Caco-2 (cell line): Measurements from ENCODE around the gene POLD4. TPM values are rescaled to one million over a fixed set of nuclear protein-coding genes. Genes with fewer than 3 reads are reported as not detected.

Source experiments
- BruUV-seq: library from RNA; stranded (reverse); fragments of 400-500 nt; replicated peaks from 2 replicates; lab custom pipeline; 2021; lab: Mats Ljungman, UMichigan
- CTCF ChIA-PET: fragments of 300-600 bp; sonication (Branson Sonifier 250); formaldehyde crosslinking; loops from one replicate; lab custom pipeline; 2022; ENCODE audit warnings: antibody characterized with exemption; lab: Charles Lee
- POLR2A ChIA-PET: fragments of 300-600 bp; sonication (Branson Sonifier 250); formaldehyde crosslinking; loops from one replicate; lab custom pipeline; 2022; ENCODE audit warnings: antibody characterized with exemption; lab: Charles Lee
- DNase-seq, 2 experiments: peaks; one replicate each; pipeline versions ENCODE4 v3.0.0 to v3.0.0-alpha.2; 2020 to 2022
- H3K27me3 ChIP-seq: replicated peaks from 2 replicates; pipeline ENCODE4 v1.6.0; 2011; ENCODE audit warnings: low read length; ENCODE audit not compliant: control insufficient read depth, insufficient read depth
- H3K36me3 ChIP-seq: 2 replicates; pipeline ENCODE4 v1.5.1; 2011; ENCODE audit warnings: low read length; ENCODE audit not compliant: control insufficient read depth, insufficient read depth
- H3K4me1 ChIP-seq: fragments of 250-450 bp; sonication (Bioruptor Pico); 2 replicates; pipeline ENCODE4 v1.5.1; 2020; ENCODE audit warnings: mild to moderate bottlenecking
- H3K4me3 ChIP-seq: 2 replicates; pipeline ENCODE4 v1.5.1; 2011; ENCODE audit warnings: low read depth, mild to moderate bottlenecking, control low read depth, low read length
- H3K9me3 ChIP-seq: fragments of 250-450 bp; sonication (Bioruptor Pico); 2 replicates; pipeline ENCODE4 v1.5.1; 2020; ENCODE audit warnings: mild to moderate bottlenecking, moderate library complexity
- H3K27ac Mint-ChIP-seq: one replicate; pipeline ENCODE4 v1.8.0; 2022; ENCODE audit warnings: mixed read lengths; ENCODE audit not compliant: unreplicated experiment
- H3K27me3 Mint-ChIP-seq: one replicate; pipeline ENCODE4 v1.8.0; 2022; ENCODE audit warnings: mixed read lengths; ENCODE audit not compliant: insufficient read depth, unreplicated experiment
- H3K36me3 Mint-ChIP-seq: one replicate; pipeline ENCODE4 v1.8.0; 2022; ENCODE audit warnings: mild to moderate bottlenecking, mixed read lengths; ENCODE audit not compliant: insufficient read depth, unreplicated experiment
- H3K4me1 Mint-ChIP-seq: one replicate; pipeline ENCODE4 v1.8.0; 2022; ENCODE audit warnings: low read depth, mixed read lengths; ENCODE audit not compliant: unreplicated experiment
- H3K4me3 Mint-ChIP-seq: one replicate; pipeline ENCODE4 v1.8.0; 2022; ENCODE audit warnings: mild to moderate bottlenecking, moderate library complexity, mixed read lengths; ENCODE audit not compliant: unreplicated experiment
- H3K9me3 Mint-ChIP-seq: one replicate; pipeline ENCODE4 v1.8.0; 2022; ENCODE audit warnings: mixed read lengths; ENCODE audit not compliant: unreplicated experiment
- CTCF ChIP-seq, 2 experiments: fragments of 200-600 bp in 1 of 2; IDR thresholded peaks; 1 replicate in 1 of 2; 2 replicates in 1 of 2; pipeline versions ENCODE4 v1.5.1 to v1.8.0; 2011 to 2022; ENCODE audit warnings: antibody characterized with exemption in 1 of 2, control low read depth in 1 of 2, inconsistent platforms in 1 of 2, low read depth in 1 of 2, low read length in 1 of 2, mild to moderate bottlenecking in 1 of 2, moderate library complexity in 1 of 2; ENCODE audit not compliant: insufficient read depth in 1 of 2, severe bottlenecking in 1 of 2, unreplicated experiment in 1 of 2
- intact Hi-C: fragments of 100-400 bp; cut with micrococcal nuclease; formaldehyde crosslinking; loops from one replicate; pipeline ENCODE4 v1.10.0; 2022; ENCODE audit not compliant: unreplicated experiment
- total RNA-seq: library from RNA; stranded (reverse); gene quantifications from 2 replicates; pipeline ENCODE4 v1.2.3, GENCODE V29; 2022

POLD4 gene
- total RNA-seq, 1 experiment from 2014 or later: 29.8 TPM

DNA sequence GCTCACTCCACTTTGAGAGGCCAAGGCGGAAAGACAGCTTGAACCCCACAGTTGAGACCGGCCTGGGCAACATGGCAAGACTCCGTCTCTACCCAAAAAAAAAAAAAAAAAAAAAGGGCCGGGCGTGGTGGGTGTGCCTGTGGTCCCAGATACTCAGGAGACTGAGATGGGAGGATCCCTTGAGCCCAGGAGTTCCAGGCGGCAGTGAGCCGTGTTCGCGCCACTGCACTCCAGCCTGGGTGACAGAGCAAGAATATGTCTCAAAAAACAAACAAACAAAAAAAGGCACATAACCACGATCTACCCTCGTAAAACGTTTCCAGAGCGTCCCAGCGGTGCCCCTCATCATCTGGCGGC is 37.6 kb upstream of the POLD4 start:
- Mint-ChIP-seq H3K27me3 (no peaks in the 10 kb centered on the region), H3K4me1 (peaks cover 18% of the 10 kb centered on the region), H3K9me3 (no peaks in the 10 kb centered on the region), H3K36me3 (peaks cover 60% of the 10 kb centered on the region), H3K4me3 (peak overlapping the region; percentile 76), H3K27ac (peak overlapping the region; percentile 63)
- DNase-seq: no peak
- Histone ChIP-seq H3K27me3 (no peaks in the 10 kb centered on the region), H3K36me3 (peaks cover 4% of the 10 kb centered on the region; the same call in 1 of the 2 replicates), H3K4me3 (peak overlapping the region; percentile 80), H3K4me1 (peaks cover 5% of the 10 kb centered on the region; the same call in 1 of the 2 replicates), H3K9me3 (no peaks in the 10 kb centered on the region)
- intact Hi-C loops: no loop called here
- BruUV-seq: no TSS peak
- no peak for TF ChIP-seq CTCF (IDR thresholded peaks at IDR 0.05; ENCODE audit: insufficient read depth in 1 of 2, low read depth in 1 of 2, low read length in 1 of 2, severe bottlenecking in 1 of 2, unreplicated experiment in 1 of 2)
- ChIA-PET POLR2A (interaction anchor here (1.2 to 1.9 kb wide), 2 partner anchors 10 to 88 kb away, joined by 5 to 63 read pairs; partner anchors contain the start of genes PPP1CA and SSH3), CTCF (interaction anchor here (0.6 to 2.4 kb wide), 7 partner anchors 9 to 177 kb away, joined by 3 to 25 read pairs (median 9); partner anchors contain the start of genes CLCF1 and POLD4)

DNA sequence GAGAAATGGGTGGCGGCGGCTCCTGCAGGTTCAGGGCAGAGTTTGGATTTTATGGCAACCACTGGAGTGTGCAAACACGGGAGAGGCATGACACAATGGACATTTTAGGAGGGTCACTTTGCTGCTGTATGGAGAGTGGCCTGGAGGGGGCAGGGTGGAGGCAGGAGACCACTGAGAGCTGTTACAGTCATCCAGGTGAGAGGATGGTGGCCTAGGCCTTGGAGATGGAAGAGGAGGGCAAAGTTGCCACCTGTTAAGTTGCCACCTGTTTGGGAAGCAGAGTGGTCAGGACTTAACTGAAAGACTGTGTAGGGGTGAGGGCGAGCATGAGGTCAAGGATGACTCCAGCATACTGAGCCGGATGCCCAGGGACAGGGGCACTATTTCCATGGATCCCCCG is 36.1 kb upstream of the POLD4 start:
- ChIA-PET CTCF (interaction anchor here (0.5 to 21.4 kb wide), 12 partner anchors 8 to 150 kb away, joined by 3 to 775 read pairs (median 4); partner anchors contain the start of genes CLCF1, POLD4, PPP1CA and SSH3), POLR2A (interaction anchor here (1.3 kb wide), 2 partner anchors 12 to 36 kb away, joined by 3 to 4 read pairs; partner anchors contain the start of genes POLD4 and PPP1CA)
- Mint-ChIP-seq H3K36me3 (peaks cover 45% of the 10 kb centered on the region), H3K27ac (peak overlapping the region; percentile 21), H3K4me1 (peaks cover 18% of the 10 kb centered on the region), H3K4me3 (peak overlapping the region; percentile 66), H3K9me3 (no peaks in the 10 kb centered on the region), H3K27me3 (peaks cover 7% of the 10 kb centered on the region)
- 0 out of 2 replicates have a peak, but pooled peaks cover 3% of the 10 kb centered on the region for H3K27me3 ChIP-seq
- peak; percentile 83 to 88 for DNase-seq
- peak; percentile 83 to 85 for TF ChIP-seq CTCF (IDR thresholded peaks at IDR 0.05; ENCODE audit: insufficient read depth in 1 of 2, low read depth in 1 of 2, low read length in 1 of 2, severe bottlenecking in 1 of 2, unreplicated experiment in 1 of 2)
- peaks cover 2% of the 10 kb centered on the region; the same call in 1 of the 2 replicates for H3K36me3 ChIP-seq
- no TSS peak for BruUV-seq
- H3K4me3 ChIP-seq: no peak overlapping the region
- H3K9me3 ChIP-seq: no peaks in the 10 kb centered on the region
- H3K4me1 ChIP-seq: peaks cover 5% of the 10 kb centered on the region; the same call in 1 of the 2 replicates
- intact Hi-C loops: loop anchor here (1.0 to 5.0 kb wide), 2 partner anchors 80 to 118 kb away; partner anchors contain the start of genes CDK2AP2, PITPNM1 and TMEM134

- Mint-ChIP-seq H3K36me3 (peaks cover 28% of the 10 kb centered on the region), H3K27me3 (peaks cover 7% of the 10 kb centered on the region), H3K27ac (no peak overlapping the region), H3K9me3 (no peaks in the 10 kb centered on the region), H3K4me3 (no peak overlapping the region), H3K4me1 (peaks cover 20% of the 10 kb centered on the region)
- 0 out of 2 replicates have a peak, but pooled peaks cover 3% of the 10 kb centered on the region for H3K27me3 ChIP-seq
- no peaks in the 10 kb centered on the region for H3K36me3 ChIP-seq
- no peak for DNase-seq
- CTCF ChIA-PET: interaction anchor here (0.5 to 21.4 kb wide), 6 partner anchors 14 to 263 kb away, joined by 4 to 775 read pairs (median 6); partner anchors contain the start of genes ACY3, POLD4 and PPP1CA
- peaks cover under 1% of the 10 kb centered on the region; the same call in 1 of the 2 replicates for H3K4me1 ChIP-seq
- no peak overlapping the region for H3K4me3 ChIP-seq
- H3K9me3 ChIP-seq: no peaks in the 10 kb centered on the region
- TF ChIP-seq CTCF (IDR thresholded peaks at IDR 0.05; ENCODE audit: insufficient read depth in 1 of 2, low read depth in 1 of 2, low read length in 1 of 2, severe bottlenecking in 1 of 2, unreplicated experiment in 1 of 2): no peak
- intact Hi-C loops: loop anchor here (5.0 kb wide), 1 partner anchor 120 kb away; the partner anchor contains the start of genes CDK2AP2 and PITPNM1
- POLR2A ChIA-PET: no interaction called here
- BruUV-seq: no TSS peak
Observed at GRCh38 chr11:67387518-67387917, 34.2 kb upstream of the POLD4 start.
